DOHH2 (cell line): Measurements from ENCODE around the gene DNAJC25.

ENCODE experiments used
- EZH2phosphoT487 ChIP-seq: fragments of 200-600 bp; sonication (generic); IDR thresholded peaks from 2 replicates; pipeline ENCODE4 v1.6.1; 2017; ENCODE audit warnings: borderline replicate concordance, mild to moderate bottlenecking, antibody characterized with exemption, low read length, moderate library complexity, mixed read lengths
- TF ChIP-seq, protein P1 (sequence below): fragments of 200-600 bp; sonication (generic); IDR thresholded peaks from one replicate; pipeline ENCODE4 v1.5.1; 2014; ENCODE audit warnings: antibody characterized with exemption, mild to moderate bottlenecking, low read depth, low read length; ENCODE audit not compliant: poor library complexity, severe bottlenecking

DNA sequence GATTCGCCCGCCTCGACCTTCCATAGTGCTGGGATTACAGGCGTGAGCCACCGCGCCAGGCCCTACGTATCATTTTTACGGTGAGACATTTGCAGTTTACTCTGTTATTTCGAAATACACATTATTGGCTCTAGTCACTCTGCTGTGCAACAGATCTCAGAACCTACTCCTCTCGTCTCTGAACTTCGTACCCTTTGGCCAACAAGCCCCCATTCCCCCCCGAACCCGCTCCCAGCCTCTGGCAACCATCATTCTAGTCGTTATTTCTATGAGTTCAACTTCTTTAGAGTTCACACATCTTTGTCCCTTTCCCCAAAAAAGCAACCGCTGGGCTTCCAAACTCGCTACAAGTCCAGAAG lies 32.4 kb upstream of the DNAJC25 start:
- TF ChIP-seq, protein P1, sequence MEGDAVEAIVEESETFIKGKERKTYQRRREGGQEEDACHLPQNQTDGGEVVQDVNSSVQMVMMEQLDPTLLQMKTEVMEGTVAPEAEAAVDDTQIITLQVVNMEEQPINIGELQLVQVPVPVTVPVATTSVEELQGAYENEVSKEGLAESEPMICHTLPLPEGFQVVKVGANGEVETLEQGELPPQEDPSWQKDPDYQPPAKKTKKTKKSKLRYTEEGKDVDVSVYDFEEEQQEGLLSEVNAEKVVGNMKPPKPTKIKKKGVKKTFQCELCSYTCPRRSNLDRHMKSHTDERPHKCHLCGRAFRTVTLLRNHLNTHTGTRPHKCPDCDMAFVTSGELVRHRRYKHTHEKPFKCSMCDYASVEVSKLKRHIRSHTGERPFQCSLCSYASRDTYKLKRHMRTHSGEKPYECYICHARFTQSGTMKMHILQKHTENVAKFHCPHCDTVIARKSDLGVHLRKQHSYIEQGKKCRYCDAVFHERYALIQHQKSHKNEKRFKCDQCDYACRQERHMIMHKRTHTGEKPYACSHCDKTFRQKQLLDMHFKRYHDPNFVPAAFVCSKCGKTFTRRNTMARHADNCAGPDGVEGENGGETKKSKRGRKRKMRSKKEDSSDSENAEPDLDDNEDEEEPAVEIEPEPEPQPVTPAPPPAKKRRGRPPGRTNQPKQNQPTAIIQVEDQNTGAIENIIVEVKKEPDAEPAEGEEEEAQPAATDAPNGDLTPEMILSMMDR = no peak
- no peak for TF ChIP-seq EZH2phosphoT487
